Amniotic stem cell (primary cell): ENCODE results near the gene KRT6C.
"Not testable (repeated sequence)": the region's sequence is repeated elsewhere in the genome, so short reads cannot be mapped to it uniquely, and the experiment has no call there.

Experiments
- DNase-seq: peaks from one replicate; lab custom pipeline; 2025; lab: John Stamatoyannopoulos, UW

KRT6C gene

GRCh38 chr12:52499806-52500560 lies 26.4 kb upstream of the KRT6C start:
- no peak for DNase-seq

- no peak for DNase-seq
Observed at GRCh38 chr12:52498946-52499345, 25.3 kb upstream of the KRT6C start.

- DNase-seq = no peak
Observed at GRCh38 chr12:52497975-52498374, 24.4 kb upstream of the KRT6C start.

- DNase-seq = no peak
Observed at GRCh38 chr12:52496590-52497071, 23.0 kb upstream of the KRT6C start.

- no peak for DNase-seq
Observed at GRCh38 chr12:52496054-52496453, 22.4 kb upstream of the KRT6C start.

GRCh38 chr12:52495389-52495788 lies 21.8 kb upstream of the KRT6C start:
- no peak for DNase-seq

- no peak for DNase-seq
Observed at GRCh38 chr12:52494518-52494917, 20.9 kb upstream of the KRT6C start.

GRCh38 chr12:52494100-52494499 lies 20.5 kb upstream of the KRT6C start:
- DNase-seq = no peak

- DNase-seq = no peak
Observed at GRCh38 chr12:52493172-52493571, 19.6 kb upstream of the KRT6C start, which contains the start of gene KRT6A. Gene KRT6A, minus strand, starts transcription at chr12:52493257. Its CDS starts 69 bp downstream, at chr12:52493188.

GRCh38 chr12:52492405-52492804 lies 18.8 kb upstream of the KRT6C start:
- not testable (repeated sequence) for DNase-seq

- not testable (repeated sequence) for DNase-seq
Observed at GRCh38 chr12:52491495-52491894, 17.9 kb upstream of the KRT6C start.

GRCh38 chr12:52488736-52489135 lies 15.1 kb upstream of the KRT6C start:
- DNase-seq = no peak

- DNase-seq = not testable (repeated sequence)
Observed at GRCh38 chr12:52487744-52488443, 14.3 kb upstream of the KRT6C start.

GRCh38 chr12:52487211-52487610 lies 13.6 kb upstream of the KRT6C start:
- DNase-seq = no peak

- no peak for DNase-seq
Observed at GRCh38 chr12:52486166-52487105, 12.8 kb upstream of the KRT6C start.

- DNase-seq = no peak
Observed at GRCh38 chr12:52480073-52480472, 6.5 kb upstream of the KRT6C start.

GRCh38 chr12:52477651-52478050 lies 4.0 kb upstream of the KRT6C start:
- no peak for DNase-seq

- no peak for DNase-seq
Observed at GRCh38 chr12:52474212-52474611, 607 bp upstream of the KRT6C start.

- DNase-seq = no peak
Observed at GRCh38 chr12:52469853-52470252, 3.8 kb downstream of the KRT6C start.

- DNase-seq = no peak
Observed at GRCh38 chr12:52464897-52465296, 8.7 kb downstream of the KRT6C start.

GRCh38 chr12:52461693-52462092 lies 11.9 kb downstream of the KRT6C start:
- DNase-seq = no peak

GRCh38 chr12:52458861-52459260 lies 14.7 kb downstream of the KRT6C start:
- DNase-seq = no peak
